LNCaP clone FGC (cell line): ENCODE data around the gene ZNF689.

ENCODE experiments used
- DNase-seq: peaks from one replicate; pipeline ENCODE4 v3.0.0-alpha.2; 2011; ENCODE audit warnings: low read depth
- H3K4me3 ChIP-seq: 2 replicates; pipeline ENCODE4 v1.5.1; 2011; ENCODE audit warnings: mild to moderate bottlenecking, low read depth, low read length, control low read depth
- CTCF ChIP-seq: IDR thresholded peaks from 2 replicates; pipeline ENCODE4 v1.5.1; 2012; ENCODE audit warnings: mild to moderate bottlenecking; ENCODE audit not compliant: control insufficient read depth, insufficient read depth; ENCODE audit errors: extremely low read depth

Gene ZNF689

DNA sequence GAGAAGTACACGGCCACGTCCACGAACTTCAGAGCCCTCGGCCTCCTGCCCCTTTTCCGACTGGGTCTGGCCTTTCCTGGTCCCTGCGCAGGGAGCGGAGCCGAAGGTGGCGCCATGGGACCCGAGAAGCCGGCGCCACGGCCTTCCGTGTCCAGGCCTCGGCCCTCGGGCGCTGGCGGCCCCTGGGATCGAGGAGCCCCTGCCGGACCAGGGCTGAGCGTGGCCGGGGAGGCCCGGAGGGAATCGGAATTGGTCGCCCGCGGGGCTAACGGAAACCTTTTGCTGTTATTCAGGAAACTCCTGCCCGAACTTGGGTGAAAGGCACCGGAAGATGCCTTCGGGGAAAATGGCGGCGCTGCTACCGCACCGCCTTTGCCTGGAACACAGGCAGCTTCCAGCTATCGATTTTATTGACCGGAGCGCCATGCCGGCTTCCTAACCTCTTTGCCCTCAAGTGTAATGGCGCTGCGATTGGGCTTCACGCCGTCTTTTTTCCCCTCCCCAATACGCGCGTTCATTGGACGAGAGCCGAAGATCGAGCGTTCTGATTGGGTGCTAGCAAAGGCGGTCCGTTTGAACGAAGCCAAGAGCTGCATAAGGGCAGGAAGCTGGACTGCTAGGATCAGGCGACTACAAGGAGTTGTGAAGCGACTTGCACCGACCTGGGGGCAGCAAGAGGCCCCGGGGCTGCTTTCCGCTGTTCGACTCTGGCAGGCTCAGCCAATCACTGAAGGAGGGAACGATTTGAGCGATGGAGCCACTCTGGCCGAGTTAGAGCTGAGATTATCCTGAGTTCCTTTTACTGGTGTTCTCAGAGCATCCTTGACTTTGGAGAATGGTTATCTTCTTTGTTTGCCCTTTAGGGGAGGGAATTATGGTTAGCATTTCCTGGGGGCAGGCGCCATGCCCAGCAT lies at the start of gene ZNF689:
Gene ZNF689 (minus strand): TSS at position 464 of the 914 bp plus-strand sequence. CDS start 348 bp downstream, at position 116.
- peak; percentile 96 for DNase-seq
- peak within 1 kb of the TSS; percentile 83 for H3K4me3 ChIP-seq
- 0 out of 2 replicates have a peak, but pooled peaks have one; percentile 10 for TF ChIP-seq CTCF

- peak overlapping the region; percentile 89 for H3K4me3 ChIP-seq
- peak; percentile 85 for DNase-seq
- no peak for TF ChIP-seq CTCF
Observed at GRCh38 chr16:30658731-30659506, 48.7 kb upstream of the ZNF689 start.

DNA sequence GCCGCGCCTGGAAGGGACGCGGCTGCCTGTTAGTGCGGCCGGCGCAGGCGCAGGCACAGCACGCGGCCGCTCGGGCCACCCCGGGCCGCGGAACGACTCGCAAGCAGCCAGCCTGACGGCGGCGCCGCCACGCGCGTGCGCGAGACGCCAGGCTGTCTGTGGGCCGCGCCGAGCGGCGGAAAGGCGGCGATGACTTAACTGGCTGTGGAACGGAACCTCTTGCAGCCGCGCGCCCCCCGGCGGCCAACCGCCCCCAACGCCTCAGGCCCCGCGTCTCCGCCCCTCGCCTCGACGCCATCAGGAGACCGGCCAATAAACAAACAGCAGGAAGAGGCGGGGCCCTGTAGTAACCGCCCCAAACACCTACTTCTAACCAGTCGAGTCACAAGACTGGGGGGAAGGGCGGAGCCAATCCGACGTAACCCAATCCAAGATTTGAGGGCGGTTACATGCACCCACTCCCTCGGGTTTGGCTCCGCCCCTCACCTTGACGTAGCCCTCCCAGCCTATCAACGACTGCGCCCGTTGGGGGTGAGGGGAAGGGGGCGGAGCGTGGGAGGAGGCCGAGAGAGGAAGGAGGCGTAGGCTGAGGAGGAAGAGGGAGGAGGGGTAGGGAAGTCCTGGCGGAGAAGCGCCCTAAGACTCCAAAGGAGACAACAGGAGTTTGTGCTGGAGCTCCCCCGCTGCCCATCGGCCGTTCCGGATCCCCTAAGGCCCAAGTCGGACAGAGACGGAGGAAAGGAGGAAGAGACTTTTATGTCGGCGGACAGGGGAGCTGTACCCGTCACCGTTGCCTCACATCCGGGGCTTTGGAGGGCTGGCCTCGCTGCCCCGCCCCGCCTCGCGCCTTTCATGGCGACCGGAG lies 47.9 kb upstream of the ZNF689 start, which contains the start of gene FBRS:
Gene FBRS (plus strand): TSS at position 566 of the 865 bp plus-strand sequence. CDS start 1,088 bp downstream, outside the sequence.
- peak; percentile 95 for TF ChIP-seq CTCF
- DNase-seq, result peak; percentile 100
- H3K4me3 ChIP-seq, result peak within 1 kb of the TSS; percentile 89

DNA sequence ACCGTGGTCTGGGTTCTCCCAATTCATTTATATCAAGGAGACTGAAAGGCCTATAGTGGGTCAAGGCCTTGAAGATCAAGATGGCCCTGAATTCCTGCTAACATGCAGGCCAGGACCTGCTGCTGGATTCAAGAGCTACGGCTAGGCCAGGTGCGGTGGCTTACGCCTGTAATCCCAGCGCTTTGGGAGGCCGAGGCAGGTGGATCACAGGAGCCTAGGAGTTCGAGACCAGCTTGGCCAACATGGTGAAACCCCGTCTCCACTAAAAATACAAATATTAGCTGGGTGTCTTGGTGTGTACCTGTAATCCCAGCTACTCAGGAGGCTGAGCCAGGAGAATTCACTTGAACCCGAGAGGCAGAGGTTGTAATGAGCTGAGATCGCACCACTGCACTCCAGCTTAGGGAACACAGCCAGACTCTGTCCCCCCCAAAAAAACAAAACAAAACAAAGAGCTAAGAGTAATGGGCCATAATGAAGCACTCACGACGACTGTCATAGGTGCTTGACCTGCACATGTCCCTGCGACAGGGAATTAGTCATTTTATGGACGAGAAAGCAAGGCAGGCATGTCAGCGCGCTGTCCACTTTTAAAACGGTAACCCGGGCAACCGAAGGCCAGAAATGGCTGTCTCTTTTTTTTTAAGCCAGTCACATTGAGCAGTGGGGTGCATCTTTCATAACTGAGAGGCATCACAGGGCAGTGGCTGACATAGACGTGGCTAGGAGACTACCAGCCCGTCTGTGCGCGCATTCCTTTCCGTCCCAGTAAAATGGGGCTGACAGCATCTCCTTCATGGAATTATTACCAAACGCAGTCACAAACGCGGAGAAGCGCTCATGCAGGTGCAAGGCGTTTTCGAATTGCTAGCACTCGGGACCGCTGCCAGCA lies 47.0 kb upstream of the ZNF689 start:
- no peak for DNase-seq
- H3K4me3 ChIP-seq, result peak overlapping the region; percentile 49
- no peak for TF ChIP-seq CTCF

DNA sequence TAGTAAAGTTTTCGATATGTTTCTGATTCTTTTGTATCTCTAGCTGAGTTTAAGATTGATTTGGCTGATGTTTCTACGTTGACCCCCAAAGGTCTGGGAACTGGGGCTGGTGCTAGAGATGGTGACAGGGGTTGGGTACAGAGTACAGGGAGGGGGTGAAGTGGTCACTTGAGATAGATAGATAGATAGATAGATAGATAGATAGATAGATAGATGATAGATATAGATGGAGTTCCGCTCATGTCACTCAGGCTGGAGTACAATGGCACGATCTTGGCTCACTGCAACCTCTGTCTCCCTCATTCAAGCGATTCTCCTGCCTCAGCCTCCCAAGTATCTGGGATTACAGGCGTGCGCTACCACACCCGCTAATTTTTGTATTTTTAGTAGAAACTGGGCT lies 46.2 kb upstream of the ZNF689 start:
- no peak for TF ChIP-seq CTCF
- no peak for DNase-seq
- no peak overlapping the region for H3K4me3 ChIP-seq
